ENCODE results near the gene SSH2. TPM values are rescaled to one million over a fixed set of nuclear protein-coding genes. Genes with fewer than 3 reads are reported as not detected.

The SSH2 gene

GRCh38 chr17:29577001-29577370 is 353.0 kb downstream of the SSH2 start:
- H3K4me1 ChIP-seq (ENCODE audit: control insufficient read depth, insufficient read depth, low read length) = peaks cover 28% of the 10 kb centered on the region

GRCh38 chr17:29576214-29577000 is 353.6 kb downstream of the SSH2 start:
- peaks cover 49% of the 10 kb centered on the region for H3K36me3 ChIP-seq (ENCODE audit: insufficient read depth, low read length)

More at GRCh38 chr17:29577001-29577370, 353.0 kb downstream of the SSH2 start:
- Histone ChIP-seq H3K27me3 (ENCODE audit: control insufficient read depth, insufficient read depth, low read length) (no peaks in the 10 kb centered on the region), H3K4me3 (ENCODE audit: low read length) (no peak overlapping the region), H3K9me3 (replicated peaks; ENCODE audit: low read length) (no peaks in the 10 kb centered on the region), H3K36me3 (ENCODE audit: insufficient read depth, low read length) (peaks cover 55% of the 10 kb centered on the region), H3K4me2 (ENCODE audit: low read length) (no peak overlapping the region), H3K9ac (ENCODE audit: low read depth, low read length) (no peak overlapping the region)

More at GRCh38 chr17:29576214-29577000, 353.6 kb downstream of the SSH2 start:
- Histone ChIP-seq H3K9ac (ENCODE audit: low read depth, low read length) (no peak overlapping the region), H3K9me3 (replicated peaks; ENCODE audit: low read length) (no peaks in the 10 kb centered on the region), H3K4me3 (ENCODE audit: low read length) (no peak overlapping the region), H3K4me2 (ENCODE audit: low read length) (no peak overlapping the region), H3K27me3 (ENCODE audit: control insufficient read depth, insufficient read depth, low read length) (no peaks in the 10 kb centered on the region), H3K4me1 (ENCODE audit: control insufficient read depth, insufficient read depth, low read length) (peaks cover 28% of the 10 kb centered on the region)

Small RNAs within 50 kb of the gene (small RNA-seq; reads per million reads assigned to genes)
- gene RF00156 (not detected), gene RF01210 (not detected), gene RNU6-920P (not detected)

Measured in skeletal muscle satellite cell (primary cell).